Gastroesophageal sphincter (tissue), 3 donors: Measurements from ENCODE around the gene DDHD1.

Experiments used
- POLR2AphosphoS5 ChIP-seq: sonication (generic); formaldehyde crosslinking; IDR thresholded peaks from one replicate; pipeline ENCODE4 v1.6.1; 2017; ENCODE audit warnings: antibody characterized with exemption
- TF ChIP-seq, protein P1 (sequence below), 4 experiments: fragments of 200-600 bp in 2 of 4; fragments of 450-650 bp in 2 of 4; sonication (generic) in 1 of 4; IDR thresholded peaks; one replicate each; pipeline ENCODE4 v1.5.1; 2017 to 2019; ENCODE audit warnings: antibody characterized with exemption in 4 of 4, mild to moderate bottlenecking in 2 of 4, moderate library complexity in 2 of 4

DNA sequence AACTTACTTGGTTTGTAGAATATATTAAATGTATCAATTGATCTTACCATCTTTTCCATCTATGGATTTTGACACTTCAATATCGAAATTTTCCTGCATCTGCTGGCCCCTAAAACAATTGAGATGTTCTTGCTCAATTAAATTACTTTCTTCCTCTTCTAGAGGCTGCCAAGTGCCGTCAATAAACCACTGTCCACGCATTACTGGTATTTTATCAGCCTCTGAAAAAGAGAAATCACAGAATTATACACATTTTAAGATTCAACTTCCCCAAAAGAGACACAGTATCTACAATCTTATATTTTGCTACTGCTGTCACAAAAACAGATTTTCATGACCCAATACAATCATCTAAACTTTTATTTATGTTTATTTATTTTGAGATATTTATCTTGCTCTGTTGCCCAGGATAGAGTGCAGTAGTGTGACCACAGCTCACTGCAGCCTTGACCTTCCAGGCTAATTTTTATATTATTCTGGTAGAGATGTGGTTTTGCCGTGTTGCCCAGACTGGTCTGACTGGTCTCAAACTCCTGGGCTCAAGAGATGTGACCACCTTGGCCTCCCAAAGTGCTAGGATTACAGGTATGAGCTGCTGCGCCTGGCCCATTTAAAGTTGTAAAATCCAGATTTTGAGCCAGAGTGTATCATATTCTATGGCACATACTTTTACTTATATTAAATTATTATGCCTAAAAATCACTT, 49.3 kb downstream of the DDHD1 start:
- TF ChIP-seq, protein P1, sequence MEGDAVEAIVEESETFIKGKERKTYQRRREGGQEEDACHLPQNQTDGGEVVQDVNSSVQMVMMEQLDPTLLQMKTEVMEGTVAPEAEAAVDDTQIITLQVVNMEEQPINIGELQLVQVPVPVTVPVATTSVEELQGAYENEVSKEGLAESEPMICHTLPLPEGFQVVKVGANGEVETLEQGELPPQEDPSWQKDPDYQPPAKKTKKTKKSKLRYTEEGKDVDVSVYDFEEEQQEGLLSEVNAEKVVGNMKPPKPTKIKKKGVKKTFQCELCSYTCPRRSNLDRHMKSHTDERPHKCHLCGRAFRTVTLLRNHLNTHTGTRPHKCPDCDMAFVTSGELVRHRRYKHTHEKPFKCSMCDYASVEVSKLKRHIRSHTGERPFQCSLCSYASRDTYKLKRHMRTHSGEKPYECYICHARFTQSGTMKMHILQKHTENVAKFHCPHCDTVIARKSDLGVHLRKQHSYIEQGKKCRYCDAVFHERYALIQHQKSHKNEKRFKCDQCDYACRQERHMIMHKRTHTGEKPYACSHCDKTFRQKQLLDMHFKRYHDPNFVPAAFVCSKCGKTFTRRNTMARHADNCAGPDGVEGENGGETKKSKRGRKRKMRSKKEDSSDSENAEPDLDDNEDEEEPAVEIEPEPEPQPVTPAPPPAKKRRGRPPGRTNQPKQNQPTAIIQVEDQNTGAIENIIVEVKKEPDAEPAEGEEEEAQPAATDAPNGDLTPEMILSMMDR (IDR thresholded peaks at IDR 0.05), result no peak
- TF ChIP-seq POLR2AphosphoS5, result no peak
